ENCODE results near the gene FRMD1.

DNA sequence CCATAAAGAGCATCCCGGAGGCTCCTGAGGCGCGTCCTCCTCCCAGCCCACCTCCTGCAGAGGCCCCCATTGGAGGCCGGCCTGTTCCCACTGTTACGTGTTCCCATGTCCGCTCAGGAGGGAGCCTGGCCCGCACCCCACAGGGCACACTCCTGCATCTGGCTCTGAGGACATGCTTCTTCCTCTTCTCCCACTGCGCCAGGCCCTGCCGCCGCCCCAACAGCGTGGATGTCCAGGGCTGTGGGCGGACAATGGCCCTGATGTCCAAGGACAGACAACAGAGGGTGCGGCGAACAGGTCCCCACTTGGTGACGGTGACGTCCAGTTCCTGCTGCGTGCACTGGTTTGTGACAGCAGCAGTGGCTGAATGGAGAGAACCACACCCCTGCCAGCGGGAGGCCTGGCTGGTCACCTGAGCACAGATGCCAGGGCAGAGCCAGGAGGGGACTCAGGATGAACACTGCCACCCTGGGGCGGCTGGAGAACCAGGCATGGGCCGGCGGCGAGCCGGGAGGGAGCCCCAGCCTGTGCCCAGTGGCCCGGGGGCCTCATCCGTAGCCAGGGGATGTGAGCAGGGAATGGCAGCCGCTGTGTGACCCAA lies 26.6 kb downstream of the FRMD1 start:
- TF ChIP-seq, protein P1, sequence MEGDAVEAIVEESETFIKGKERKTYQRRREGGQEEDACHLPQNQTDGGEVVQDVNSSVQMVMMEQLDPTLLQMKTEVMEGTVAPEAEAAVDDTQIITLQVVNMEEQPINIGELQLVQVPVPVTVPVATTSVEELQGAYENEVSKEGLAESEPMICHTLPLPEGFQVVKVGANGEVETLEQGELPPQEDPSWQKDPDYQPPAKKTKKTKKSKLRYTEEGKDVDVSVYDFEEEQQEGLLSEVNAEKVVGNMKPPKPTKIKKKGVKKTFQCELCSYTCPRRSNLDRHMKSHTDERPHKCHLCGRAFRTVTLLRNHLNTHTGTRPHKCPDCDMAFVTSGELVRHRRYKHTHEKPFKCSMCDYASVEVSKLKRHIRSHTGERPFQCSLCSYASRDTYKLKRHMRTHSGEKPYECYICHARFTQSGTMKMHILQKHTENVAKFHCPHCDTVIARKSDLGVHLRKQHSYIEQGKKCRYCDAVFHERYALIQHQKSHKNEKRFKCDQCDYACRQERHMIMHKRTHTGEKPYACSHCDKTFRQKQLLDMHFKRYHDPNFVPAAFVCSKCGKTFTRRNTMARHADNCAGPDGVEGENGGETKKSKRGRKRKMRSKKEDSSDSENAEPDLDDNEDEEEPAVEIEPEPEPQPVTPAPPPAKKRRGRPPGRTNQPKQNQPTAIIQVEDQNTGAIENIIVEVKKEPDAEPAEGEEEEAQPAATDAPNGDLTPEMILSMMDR (IDR thresholded peaks at IDR 0.05): no peak
- TF ChIP-seq POLR2A (IDR thresholded peaks at IDR 0.05): no peak
